Body of pancreas (tissue), 4 donors: Measurements from ENCODE around the gene RAPGEF4.

ENCODE experiments used
- POLR2A ChIP-seq, 3 donors: fragments of 450-650 bp; IDR thresholded peaks; one replicate each; pipeline ENCODE4 v1.6.1; 2016; ENCODE audit warnings: antibody characterized with exemption in 3 of 3, mild to moderate bottlenecking in 2 of 3
- TF ChIP-seq, protein P1 (sequence below), 7 experiments: fragments of 450-650 bp in 4 of 7; fragments of 200-600 bp in 3 of 7; sonication (generic) in 3 of 7; IDR thresholded peaks; one replicate each; pipeline ENCODE4 v1.5.1; 2016 to 2019; ENCODE audit warnings: antibody characterized with exemption in 7 of 7

GRCh38 chr2:173032032-173032431 is 296.4 kb downstream of the RAPGEF4 start:
- TF ChIP-seq, protein P1, sequence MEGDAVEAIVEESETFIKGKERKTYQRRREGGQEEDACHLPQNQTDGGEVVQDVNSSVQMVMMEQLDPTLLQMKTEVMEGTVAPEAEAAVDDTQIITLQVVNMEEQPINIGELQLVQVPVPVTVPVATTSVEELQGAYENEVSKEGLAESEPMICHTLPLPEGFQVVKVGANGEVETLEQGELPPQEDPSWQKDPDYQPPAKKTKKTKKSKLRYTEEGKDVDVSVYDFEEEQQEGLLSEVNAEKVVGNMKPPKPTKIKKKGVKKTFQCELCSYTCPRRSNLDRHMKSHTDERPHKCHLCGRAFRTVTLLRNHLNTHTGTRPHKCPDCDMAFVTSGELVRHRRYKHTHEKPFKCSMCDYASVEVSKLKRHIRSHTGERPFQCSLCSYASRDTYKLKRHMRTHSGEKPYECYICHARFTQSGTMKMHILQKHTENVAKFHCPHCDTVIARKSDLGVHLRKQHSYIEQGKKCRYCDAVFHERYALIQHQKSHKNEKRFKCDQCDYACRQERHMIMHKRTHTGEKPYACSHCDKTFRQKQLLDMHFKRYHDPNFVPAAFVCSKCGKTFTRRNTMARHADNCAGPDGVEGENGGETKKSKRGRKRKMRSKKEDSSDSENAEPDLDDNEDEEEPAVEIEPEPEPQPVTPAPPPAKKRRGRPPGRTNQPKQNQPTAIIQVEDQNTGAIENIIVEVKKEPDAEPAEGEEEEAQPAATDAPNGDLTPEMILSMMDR (IDR thresholded peaks at IDR 0.05) = no peak
- TF ChIP-seq POLR2A (IDR thresholded peaks at IDR 0.05) = no peak
